Endothelial cell (in vitro differentiated cells): ENCODE results near the gene YKT6. TPM values are rescaled to one million over a fixed set of nuclear protein-coding genes. Genes with fewer than 3 reads are reported as not detected.

Experiments
- DNase-seq: peaks from one replicate; pipeline ENCODE4 v3.0.0; 2021; ENCODE audit warnings: low spot score
- H3K27ac Mint-ChIP-seq: one replicate; pipeline ENCODE4 v1.8.0; 2021; ENCODE audit warnings: mixed read lengths, inconsistent platforms; ENCODE audit not compliant: unreplicated experiment
- H3K27me3 Mint-ChIP-seq: one replicate; pipeline ENCODE4 v1.8.0; 2021; ENCODE audit warnings: mild to moderate bottlenecking, moderate library complexity, mixed read lengths, inconsistent platforms; ENCODE audit not compliant: unreplicated experiment
- H3K36me3 Mint-ChIP-seq: one replicate; pipeline ENCODE4 v1.8.0; 2021; ENCODE audit warnings: mild to moderate bottlenecking, low read depth, mixed read lengths, inconsistent platforms; ENCODE audit not compliant: unreplicated experiment
- H3K4me1 Mint-ChIP-seq: one replicate; pipeline ENCODE4 v1.8.0; 2021; ENCODE audit warnings: mild to moderate bottlenecking, mixed read lengths, inconsistent platforms; ENCODE audit not compliant: unreplicated experiment
- H3K4me3 Mint-ChIP-seq: one replicate; pipeline ENCODE4 v1.8.0; 2021; ENCODE audit warnings: mild to moderate bottlenecking, mixed read lengths, inconsistent platforms; ENCODE audit not compliant: unreplicated experiment
- H3K9me3 Mint-ChIP-seq: one replicate; pipeline ENCODE4 v1.8.0; 2021; ENCODE audit warnings: mixed read lengths, inconsistent platforms; ENCODE audit not compliant: unreplicated experiment
- CTCF ChIP-seq: fragments of 200-600 bp; sonication (generic); IDR thresholded peaks from one replicate; pipeline ENCODE4 v1.5.0; 2021; ENCODE audit warnings: antibody characterized with exemption; ENCODE audit not compliant: unreplicated experiment
- long read RNA-seq: library from polyadenylated mRNA; unstranded; transcript quantifications from one replicate; pipeline ENCODE4 v2.0.0, GENCODE V29; 2020; ENCODE audit not compliant: unreplicated experiment
- total RNA-seq: library from RNA; stranded (reverse); fragmentation: NEBNext Ultra II Directional; extraction: Animal tissue kit (Norgen Biotek cat#: 25700); gene quantifications from one replicate; pipeline ENCODE4 v1.2.1, GENCODE V29; 2021; ENCODE audit not compliant: unreplicated experiment

The YKT6 gene
- 98.4 TPM for total RNA-seq
- long read RNA-seq, transcript YKT6-201 (7 exons, 2,696 nt): major isoform, 12 of 16 reads
- long read RNA-seq, partial matches to known transcripts: 0 of 16 reads
- long read RNA-seq, other reads (novel, unspliced or antisense): 4 of 16 reads

- Mint-ChIP-seq H3K9me3 (no peaks in the 10 kb centered on the region), H3K36me3 (peaks cover 8% of the 10 kb centered on the region), H3K27me3 (peaks cover 1% of the 10 kb centered on the region), H3K4me1 (peaks cover 10% of the 10 kb centered on the region), H3K27ac (peak within 1 kb of the TSS; percentile 24), H3K4me3 (peak within 1 kb of the TSS; percentile 96)
- TF ChIP-seq CTCF: peak; percentile 50
- peak; percentile 86 for DNase-seq
Measured at GRCh38 chr7:44200699-44201461, at the start of gene YKT6. Gene YKT6, plus strand, starts transcription at chr7:44200978. Its CDS starts 158 bp downstream, at chr7:44201136.

GRCh38 chr7:44151956-44152355 is 48.8 kb upstream of the YKT6 start:
- peaks cover 11% of the 10 kb centered on the region for H3K27me3 Mint-ChIP-seq
- no peak for TF ChIP-seq CTCF
- H3K36me3 Mint-ChIP-seq: no peaks in the 10 kb centered on the region
- no peak overlapping the region for H3K4me3 Mint-ChIP-seq
- no peaks in the 10 kb centered on the region for H3K4me1 Mint-ChIP-seq
- H3K9me3 Mint-ChIP-seq: no peaks in the 10 kb centered on the region
- no peak for DNase-seq
- H3K27ac Mint-ChIP-seq: no peak overlapping the region

- H3K4me3 Mint-ChIP-seq: no peak overlapping the region
- no peak for DNase-seq
Measured at GRCh38 chr7:44152971-44153947, 47.5 kb upstream of the YKT6 start.

GRCh38 chr7:44153948-44154335 is 46.8 kb upstream of the YKT6 start:
- Mint-ChIP-seq H3K27me3 (peaks cover 9% of the 10 kb centered on the region), H3K27ac (no peak overlapping the region), H3K4me3 (no peak overlapping the region), H3K4me1 (no peaks in the 10 kb centered on the region), H3K9me3 (no peaks in the 10 kb centered on the region), H3K36me3 (no peaks in the 10 kb centered on the region)
- TF ChIP-seq CTCF: no peak
- DNase-seq: no peak

More at GRCh38 chr7:44152971-44153947, 47.5 kb upstream of the YKT6 start:
- peaks cover 9% of the 10 kb centered on the region for H3K27me3 Mint-ChIP-seq
- H3K4me1 Mint-ChIP-seq: no peaks in the 10 kb centered on the region
- H3K27ac Mint-ChIP-seq: no peak overlapping the region
- no peak for TF ChIP-seq CTCF
- H3K36me3 Mint-ChIP-seq: no peaks in the 10 kb centered on the region
- H3K9me3 Mint-ChIP-seq: no peaks in the 10 kb centered on the region
